PC-3 (cell line): Measurements from ENCODE around the gene L3MBTL4. TPM values are rescaled to one million over a fixed set of nuclear protein-coding genes. Genes with fewer than 3 reads are reported as not detected.

Experiments
- ATAC-seq: fragments of 200-7000 bp; cut with Tn5 transposase; 2 replicates; pipeline ENCODE4 v1.9.1; 2020; ENCODE audit warnings: mild to moderate bottlenecking, moderate library complexity
- Bru-seq: library from RNA; stranded (reverse); fragments of 400-500 nt; gene quantifications from one replicate; lab custom pipeline; 2021; lab: Mats Ljungman, UMichigan
- BruChase-seq, 2 experiments: library from RNA; stranded (reverse); fragments of 400-500 nt; gene quantifications; one replicate each; lab custom pipeline; 2021; lab: Mats Ljungman, UMichigan
- BruUV-seq: library from RNA; stranded (reverse); fragments of 400-500 nt; replicated peaks from 2 replicates; lab custom pipeline; 2021; lab: Mats Ljungman, UMichigan
- CTCF ChIA-PET: fragments of 300-600 bp; sonication (Branson Sonifier 250); formaldehyde crosslinking; loops from one replicate; lab custom pipeline; 2022; ENCODE audit warnings: antibody characterized with exemption; lab: Charles Lee
- POLR2A ChIA-PET: fragments of 300-600 bp; sonication (Branson Sonifier 250); formaldehyde crosslinking; loops from one replicate; lab custom pipeline; 2022; ENCODE audit warnings: antibody characterized with exemption; ENCODE audit not compliant: unreplicated experiment; lab: Charles Lee
- DNase-seq: peaks from one replicate; pipeline ENCODE4 v3.0.0-alpha.2; 2015
- H2AFZ ChIP-seq: fragments of 300-600 bp; sonication (generic); 2 replicates; pipeline ENCODE4 v1.6.0; 2016; ENCODE audit warnings: antibody characterized with exemption, low read length
- H3F3A ChIP-seq: fragments of 300-600 bp; sonication (generic); one replicate; pipeline ENCODE4 v1.6.0; 2017; ENCODE audit warnings: antibody characterized with exemption, low read length, control low read depth, mild to moderate bottlenecking; ENCODE audit not compliant: unreplicated experiment
- H3K27ac ChIP-seq: fragments of 300-600 bp; sonication (generic); 2 replicates; pipeline ENCODE4 v1.5.1; 2016; ENCODE audit warnings: mild to moderate bottlenecking, low read length
- H3K27me3 ChIP-seq: fragments of 300-600 bp; sonication (generic); 2 replicates; pipeline ENCODE4 v1.6.1; 2016; ENCODE audit warnings: low read length, mixed read lengths
- H3K36me3 ChIP-seq: fragments of 300-600 bp; sonication (generic); 2 replicates; pipeline ENCODE4 v1.6.1; 2016; ENCODE audit warnings: low read depth, mixed run types, low read length, mixed read lengths
- H3K4me1 ChIP-seq: fragments of 300-600 bp; sonication (generic); 2 replicates; pipeline ENCODE4 v1.5.1; 2016; ENCODE audit warnings: low read length; ENCODE audit not compliant: insufficient read depth
- H3K4me2 ChIP-seq: fragments of 300-600 bp; sonication (generic); 2 replicates; pipeline ENCODE4 v1.6.0; 2016; ENCODE audit warnings: low read length
- H3K4me3 ChIP-seq: fragments of 300-600 bp; sonication (generic); 2 replicates; pipeline ENCODE4 v1.5.1; 2016; ENCODE audit warnings: mild to moderate bottlenecking, low read length, mixed read lengths
- H3K79me2 ChIP-seq: fragments of 300-600 bp; sonication (generic); 2 replicates; pipeline ENCODE4 v1.6.1; 2017; ENCODE audit warnings: low read length, mixed read lengths
- H3K9ac ChIP-seq: fragments of 300-600 bp; sonication (generic); 2 replicates; pipeline ENCODE4 v1.6.0; 2016; ENCODE audit warnings: mild to moderate bottlenecking, low read length
- H3K9me2 ChIP-seq: fragments of 300-600 bp; sonication (generic); replicated peaks from 2 replicates; pipeline ENCODE4 v1.6.1; 2016; ENCODE audit warnings: mixed run types, low read length, mixed read lengths
- H3K9me3 ChIP-seq: fragments of 300-600 bp; sonication (generic); 2 replicates; pipeline ENCODE4 v1.6.1; 2016; ENCODE audit warnings: low read length, mixed read lengths
- H4K20me1 ChIP-seq: fragments of 300-600 bp; sonication (generic); 2 replicates; pipeline ENCODE4 v1.6.1; 2016; ENCODE audit warnings: low read length, mixed read lengths
- CTCF ChIP-seq: fragments of 300-600 bp; sonication (generic); conservative IDR thresholded peaks from 2 replicates; pipeline ENCODE4 v1.5.1; 2017; ENCODE audit warnings: antibody characterized with exemption, low read depth, mild to moderate bottlenecking, low read length
- EZH2 ChIP-seq: fragments of 300-600 bp; sonication (generic); IDR thresholded peaks from one replicate; pipeline ENCODE4 v1.6.1; 2017; ENCODE audit warnings: antibody characterized with exemption, mild to moderate bottlenecking, low read length; ENCODE audit not compliant: unreplicated experiment
- EZH2phosphoT487 ChIP-seq: fragments of 300-600 bp; sonication (generic); IDR thresholded peaks from 2 replicates; pipeline ENCODE4 v1.6.1; 2018; ENCODE audit warnings: mild to moderate bottlenecking, antibody characterized with exemption, low read length, borderline replicate concordance
- intact Hi-C: fragments of 100-400 bp; cut with micrococcal nuclease; formaldehyde crosslinking; loops from 2 replicates; pipeline ENCODE4 v1.9.0; 2023
- long read RNA-seq: library from polyadenylated mRNA; unstranded; transcript quantifications from one replicate; pipeline ENCODE4 v2.0.0, GENCODE V29; 2021; ENCODE audit not compliant: unreplicated experiment
- total RNA-seq: library from RNA; depleted of rRNA; stranded (reverse); fragments of >200 nt; gene quantifications from 2 replicates; pipeline ENCODE4 v1.2.3, GENCODE V29; 2014; rRNA removed

Gene L3MBTL4
- total RNA-seq, result 0.47 and 0.63 TPM in 2 replicates
- Bru-seq, nascent RNA, result percentile 59 among the genes with signal in this experiment
- percentile 50 among the genes with signal in this experiment for BruChase-seq, experiment 1, labeled RNA remaining after a 6-hour chase
- percentile 61 among the genes with signal in this experiment for BruChase-seq, experiment 2, labeled RNA remaining after a 2-hour chase
- long read RNA-seq, partial matches to known transcripts, result 4 of 27 reads
- long read RNA-seq, other reads (novel, unspliced or antisense), result 22 of 27 reads

GRCh38 chr18:6414723-6415417, at the start of gene L3MBTL4:
Gene L3MBTL4, minus strand, starts transcription at chr18:6414911. Its CDS starts 103,286 bp downstream, at chr18:6311625.
- H3K9me3 ChIP-seq, result no peaks in the 10 kb centered on the region
- 0 out of 2 replicates have a peak, but pooled peaks cover 4% of the 10 kb centered on the region for H3K4me1 ChIP-seq
- DNase-seq, result peak; percentile 14
- ChIA-PET CTCF (interaction anchor here (0.6 kb wide), 1 partner anchor 14 kb away, joined by 3 read pairs; no protein-coding TSS in a partner anchor), POLR2A (interaction anchor here (0.6 to 0.7 kb wide), 2 partner anchors 72 to 1118 kb away, joined by 3 read pairs; no protein-coding TSS in a partner anchor)
- peak; percentile 82 for ATAC-seq
- H2AFZ ChIP-seq, result peak within 1 kb of the TSS; percentile 84
- H3F3A ChIP-seq, result no peaks in the 10 kb centered on the region
- H3K27me3 ChIP-seq, result peaks cover 9% of the 10 kb centered on the region; the same call in 1 of the 2 replicates
- TF ChIP-seq CTCF, result no peak
- TF ChIP-seq EZH2phosphoT487, result no peak
- no peak for TF ChIP-seq EZH2
- H3K9ac ChIP-seq, result peak within 1 kb of the TSS; percentile 33
- intact Hi-C loops, result loop anchor here (5.0 kb wide), 3 partner anchors 63 to 533 kb away; no protein-coding TSS in a partner anchor
- no peak within 1 kb of the TSS for H3K27ac ChIP-seq
- H3K4me3 ChIP-seq, result peak within 1 kb of the TSS; percentile 64
- BruUV-seq, result no TSS peak
- H3K36me3 ChIP-seq, result no peaks in the 10 kb centered on the region
- no peaks in the 10 kb centered on the region for H3K9me2 ChIP-seq
- H3K4me2 ChIP-seq, result peak within 1 kb of the TSS; percentile 78
- no peaks in the 10 kb centered on the region for H3K79me2 ChIP-seq
- no peaks in the 10 kb centered on the region for H4K20me1 ChIP-seq

GRCh38 chr18:6452194-6452593, 37.5 kb upstream of the L3MBTL4 start:
- BruUV-seq, result no TSS peak

More at GRCh38 chr18:6452194-6452593, 37.5 kb upstream of the L3MBTL4 start:
- Histone ChIP-seq H3K27ac (no peak overlapping the region), H3K9me3 (no peaks in the 10 kb centered on the region), H4K20me1 (no peaks in the 10 kb centered on the region), H3K79me2 (no peaks in the 10 kb centered on the region), H3K4me3 (no peak overlapping the region), H2AFZ (no peak overlapping the region), H3K27me3 (no peaks in the 10 kb centered on the region), H3F3A (no peaks in the 10 kb centered on the region), H3K4me2 (no peak overlapping the region), H3K9ac (no peak overlapping the region), H3K4me1 (no peaks in the 10 kb centered on the region), H3K36me3 (no peaks in the 10 kb centered on the region), H3K9me2 (no peaks in the 10 kb centered on the region)
- intact Hi-C loops, result no loop called here
- no peak for DNase-seq
- ChIA-PET POLR2A (no interaction called here), CTCF (no interaction called here)
- ATAC-seq, result no peak
- no peak for TF ChIP-seq EZH2
- TF ChIP-seq EZH2phosphoT487, result no peak
- TF ChIP-seq CTCF, result no peak
